ENCODE measurements around the gene ACBD5. TPM values are rescaled to one million over a fixed set of nuclear protein-coding genes. Genes with fewer than 3 reads are reported as not detected.

Gene ACBD5
- total RNA-seq, 6 experiments from 2014 or later, result 19.8 to 26.2 (median 23.0) TPM

GRCh38 chr10:27147701-27148100 is 92.9 kb downstream of the ACBD5 start:
- Mint-ChIP-seq H3K4me1 (ENCODE audit: low read depth) (peaks cover 23% of the 10 kb centered on the region), H3K27me3 (ENCODE audit: insufficient read depth) (no peaks in the 10 kb centered on the region), H3K4me3 (no peak overlapping the region), H3K9me3 (no peaks in the 10 kb centered on the region), H3K36me3 (ENCODE audit: low read depth) (peaks cover 29% of the 10 kb centered on the region), H3K27ac (no peak overlapping the region)
- TF ChIP-seq CTCF (IDR thresholded peaks at IDR 0.05), result no peak
- no peak for DNase-seq

GRCh38 chr10:27145937-27146336 is 94.7 kb downstream of the ACBD5 start:
- H3K4me3 Mint-ChIP-seq, result no peak overlapping the region
- peaks cover 11% of the 10 kb centered on the region for H3K4me1 Mint-ChIP-seq (ENCODE audit: low read depth)
- 0 out of 2 replicates have a peak, but pooled peaks cover 1% of the 10 kb centered on the region for H3K27me3 Mint-ChIP-seq (ENCODE audit: insufficient read depth)
- H3K27ac Mint-ChIP-seq, result no peak overlapping the region
- TF ChIP-seq CTCF (IDR thresholded peaks at IDR 0.05), result no peak
- no peak for DNase-seq
- no peaks in the 10 kb centered on the region for H3K9me3 Mint-ChIP-seq
- H3K36me3 Mint-ChIP-seq (ENCODE audit: low read depth), result peaks cover 25% of the 10 kb centered on the region

Other genes starting within 250 kb of the ACBD5 start
- gene ANKRD26, start 140.3 kb downstream of the ACBD5 start, total RNA-seq (2021; fragmentation: NEBNext Ultra II Directional; extraction: Animal tissue kit (Norgen Biotek cat#: 25700)), result 1 to 10 TPM; 7.1 to 8.7 (median 7.7) TPM
- gene YME1L1, start 86.4 kb downstream of the ACBD5 start, total RNA-seq (2021; fragmentation: NEBNext Ultra II Directional; extraction: Animal tissue kit (Norgen Biotek cat#: 25700)), result 100 to 1,000 TPM; 130 to 148 (median 135) TPM
- 10 to 100 TPM in 5 of 6 experiments, 1 to 10 TPM in 1; 8.2 to 14.3 (median 13.0) TPM for gene MASTL, start 85.4 kb downstream of the ACBD5 start, total RNA-seq (2021; fragmentation: NEBNext Ultra II Directional; extraction: Animal tissue kit (Norgen Biotek cat#: 25700))